Body of pancreas (tissue), 4 donors: ENCODE results near the gene NRL. TPM values are rescaled to one million over a fixed set of nuclear protein-coding genes. Genes with fewer than 3 reads are reported as not detected.

Experiments
- ATAC-seq: fragments of 150-250 bp; one replicate; pipeline ENCODE4 v1.9.1; 2016
- DNase-seq, 4 donors: peaks; one replicate each; pipeline ENCODE4 v3.0.0-alpha.2; 2019
- H3K27ac ChIP-seq, 4 donors: fragments of 200-600 bp; sonication (generic); 1 replicate in 3 of 4; 2 replicates in 1 of 4; pipeline versions ENCODE4 v1.5.1 to v1.6.1; 2016 to 2019; ENCODE audit warnings: mild to moderate bottlenecking in 1 of 4, mixed read lengths in 1 of 4, moderate library complexity in 1 of 4
- H3K27me3 ChIP-seq, 2 donors: fragments of 200-600 bp; sonication (generic); one replicate each; pipeline ENCODE4 v1.6.0; 2016; ENCODE audit warnings: mild to moderate bottlenecking in 1 of 2
- H3K36me3 ChIP-seq, 2 donors: fragments of 200-600 bp; sonication (generic); replicated peaks in 1 of 2; 2 replicates each; pipeline ENCODE4 v1.5.1; 2016; ENCODE audit warnings: low read depth in 2 of 2; ENCODE audit not compliant: insufficient read depth in 1 of 2
- H3K4me1 ChIP-seq: fragments of 200-600 bp; sonication (generic); one replicate; pipeline ENCODE4 v1.6.0; 2016
- H3K4me3 ChIP-seq, 2 donors: fragments of 200-600 bp; sonication (generic); 1 replicate in 1 of 2; 2 replicates in 1 of 2; pipeline ENCODE4 v1.5.1; 2016 to 2019
- H3K9me3 ChIP-seq, 3 donors: fragments of 200-600 bp; sonication (generic); 1 replicate in 2 of 3; 2 replicates in 1 of 3; pipeline ENCODE4 v1.5.1; 2016
- CTCF ChIP-seq, 7 experiments: fragments of 450-650 bp in 4 of 7; fragments of 200-600 bp in 3 of 7; sonication (generic) in 3 of 7; IDR thresholded peaks; one replicate each; pipeline ENCODE4 v1.5.1; 2016 to 2019; ENCODE audit warnings: antibody characterized with exemption in 7 of 7
- POLR2A ChIP-seq, 3 donors: fragments of 450-650 bp; IDR thresholded peaks; one replicate each; pipeline ENCODE4 v1.6.1; 2016; ENCODE audit warnings: antibody characterized with exemption in 3 of 3, mild to moderate bottlenecking in 2 of 3
- WGBS, 2 donors: methylation state at CpG; one replicate each; pipeline ENCODE4 v1.1.5; 2017; 5-methylcytosine and 5-hydroxymethylcytosine counted together
- intact Hi-C: fragments of 100-400 bp; cut with DNase I; formaldehyde crosslinking; loops from one replicate; pipeline ENCODE4 v1.15.1; 2023
- total RNA-seq, 2 donors: library from RNA; depleted of rRNA; stranded (reverse); fragments of >200 nt; gene quantifications; one replicate each; pipeline ENCODE4 v1.1.0, GENCODE V29; 2016

NRL gene
- total RNA-seq, 2 donors from 2014 or later = 2.1 to 2.6 TPM

GRCh38 chr14:24119691-24120090, 4.9 kb upstream of the NRL start:
- H3K27ac ChIP-seq = no peak overlapping the region
- no peak for DNase-seq
- no peak overlapping the region for H3K4me3 ChIP-seq
- WGBS, 2 donors = 94 to 95% methylated on average over 6 of the region's 6 CpGs
- intact Hi-C loops = no loop called here
- ATAC-seq = no peak
- TF ChIP-seq POLR2A (IDR thresholded peaks at IDR 0.05) (no peak), CTCF (IDR thresholded peaks at IDR 0.05) (no peak)
- H3K4me1 ChIP-seq = peaks cover 28% of the 10 kb centered on the region
- H3K9me3 ChIP-seq = no peaks in the 10 kb centered on the region
- no peaks in the 10 kb centered on the region for H3K27me3 ChIP-seq
- H3K36me3 ChIP-seq = peaks cover 24 to 37% of the 10 kb centered on the region in 2 donors

GRCh38 chr14:24117179-24117578, 2.4 kb upstream of the NRL start:
- 39 to 49% methylated on average over 6 of the region's 6 CpGs for WGBS, 2 donors
- Histone ChIP-seq H3K4me3 (no peak overlapping the region), H3K27ac (peak overlapping the region in 1 of 4 donors; percentile 4), H3K4me1 (peaks cover 34% of the 10 kb centered on the region), H3K27me3 (no peaks in the 10 kb centered on the region), H3K9me3 (no peaks in the 10 kb centered on the region), H3K36me3 (peaks cover 24% of the 10 kb centered on the region in 2 donors)
- no peak for ATAC-seq
- peak; percentile 54 to 77 (median 64) for DNase-seq
- intact Hi-C loops = no loop called here
- no peak for TF ChIP-seq CTCF (IDR thresholded peaks at IDR 0.05)
- peak in 2 of 3 donors; percentile 11 to 12 for TF ChIP-seq POLR2A (IDR thresholded peaks at IDR 0.05)

GRCh38 chr14:24116128-24116814, 1.5 kb upstream of the NRL start:
- H3K4me3 ChIP-seq = peak overlapping the region; percentile 45 to 68
- H3K27ac ChIP-seq = peak overlapping the region in 3 of 4 donors; percentile 99 to 100 (median 99)
- TF ChIP-seq CTCF (IDR thresholded peaks at IDR 0.05) (no peak), POLR2A (IDR thresholded peaks at IDR 0.05) (no peak)
- no peak for DNase-seq
- H3K9me3 ChIP-seq = no peaks in the 10 kb centered on the region
- no peaks in the 10 kb centered on the region for H3K27me3 ChIP-seq
- peaks cover 35% of the 10 kb centered on the region for H3K4me1 ChIP-seq
- WGBS, 2 donors = 28 to 38% methylated on average over 6 of the region's 6 CpGs
- H3K36me3 ChIP-seq = peaks cover 17 to 20% of the 10 kb centered on the region in 2 donors
- ATAC-seq = no peak
- intact Hi-C loops = no loop called here

- DNase-seq = no peak
- H3K9me3 ChIP-seq = no peaks in the 10 kb centered on the region
- 1% methylated on average over 14 of the region's 14 CpGs for WGBS, 2 donors
Observed at GRCh38 chr14:24115422-24116127, 826 bp upstream of the NRL start.

More at GRCh38 chr14:24115422-24116127, 826 bp upstream of the NRL start:
- no peak for TF ChIP-seq CTCF (IDR thresholded peaks at IDR 0.05)
- TF ChIP-seq POLR2A (IDR thresholded peaks at IDR 0.05) = no peak
- peak overlapping the region; percentile 99 to 100 (median 99) for H3K27ac ChIP-seq
- H3K27me3 ChIP-seq = no peaks in the 10 kb centered on the region
- H3K36me3 ChIP-seq = peaks cover 11 to 13% of the 10 kb centered on the region in 2 donors
- ATAC-seq = no peak
- intact Hi-C loops = no loop called here
- peaks cover 42% of the 10 kb centered on the region for H3K4me1 ChIP-seq
- peak overlapping the region; percentile 45 to 68 for H3K4me3 ChIP-seq
